Activated CD8-positive, alpha-beta memory T cell treated with anti-CD3 and anti-CD28 coated beads for 4 hours (primary cell): Measurements from ENCODE around the gene MMP17.
"Not testable (repeated sequence)": the region's sequence is repeated elsewhere in the genome, so short reads cannot be mapped to it uniquely, and the experiment has no call there.

ENCODE experiments used
- DNase-seq, 2 donors: peaks; one replicate each; pipeline ENCODE4 v3.0.0-alpha.2; 2020; ENCODE audit warnings: low read depth in 2 of 2

MMP17 gene

DNA sequence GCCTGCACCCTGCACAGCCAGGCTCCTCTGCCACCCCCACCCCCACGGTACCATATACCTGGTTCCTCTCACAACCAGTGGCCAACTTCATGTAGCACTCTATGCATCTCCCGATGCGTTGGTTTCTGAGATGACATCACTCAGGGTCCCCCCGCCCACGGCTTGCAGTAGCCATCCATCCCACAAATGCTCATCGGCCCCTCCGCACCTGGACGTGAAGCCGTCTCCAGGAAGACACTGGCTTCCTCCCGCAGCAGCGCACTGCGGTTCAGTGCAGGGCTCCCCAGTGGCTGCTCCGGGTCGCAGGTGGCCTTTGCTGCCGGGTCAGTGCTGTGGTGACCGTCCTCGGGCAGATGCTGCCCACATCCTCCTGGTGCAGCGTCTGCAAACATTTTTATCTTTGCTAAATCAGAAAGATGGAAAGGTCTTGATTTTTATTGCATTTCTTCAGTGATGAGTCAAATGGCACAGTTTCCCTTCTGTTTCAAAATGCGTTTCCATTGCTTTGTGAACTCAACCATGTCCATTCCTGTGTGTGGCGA is 27.5 kb upstream of the MMP17 start:
- DNase-seq: no peak

DNA sequence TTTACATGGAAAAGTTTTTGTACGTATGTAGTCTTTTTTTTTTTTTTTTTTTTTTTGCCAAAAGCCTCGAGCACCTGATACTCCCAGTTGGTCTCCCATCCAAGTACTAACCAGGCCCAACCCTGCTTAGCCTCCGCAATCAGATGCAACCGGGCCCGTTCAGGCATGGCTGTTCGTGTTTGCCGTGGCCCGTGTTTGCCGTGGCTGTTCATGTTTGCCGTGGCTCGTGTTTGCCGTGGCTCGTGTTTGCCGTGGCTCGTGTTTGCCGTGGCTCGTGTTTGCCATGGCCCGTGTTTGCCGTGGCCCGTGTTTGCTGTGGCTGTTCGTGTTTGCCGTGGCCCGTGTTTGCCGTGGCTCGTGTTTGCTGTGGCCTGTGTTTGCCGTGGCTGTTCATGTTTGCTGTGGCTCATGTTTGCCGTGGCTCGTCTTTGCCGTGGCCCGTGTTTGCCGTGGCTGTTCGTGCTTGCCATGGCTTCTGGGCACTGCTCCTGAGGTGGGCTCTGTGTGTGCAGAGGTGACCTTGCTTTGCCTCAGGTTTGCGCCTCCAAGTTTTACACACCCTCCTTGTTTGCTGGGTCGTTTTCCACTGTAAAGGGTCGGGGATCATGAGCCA is 26.8 kb upstream of the MMP17 start:
- DNase-seq: no peak

DNA sequence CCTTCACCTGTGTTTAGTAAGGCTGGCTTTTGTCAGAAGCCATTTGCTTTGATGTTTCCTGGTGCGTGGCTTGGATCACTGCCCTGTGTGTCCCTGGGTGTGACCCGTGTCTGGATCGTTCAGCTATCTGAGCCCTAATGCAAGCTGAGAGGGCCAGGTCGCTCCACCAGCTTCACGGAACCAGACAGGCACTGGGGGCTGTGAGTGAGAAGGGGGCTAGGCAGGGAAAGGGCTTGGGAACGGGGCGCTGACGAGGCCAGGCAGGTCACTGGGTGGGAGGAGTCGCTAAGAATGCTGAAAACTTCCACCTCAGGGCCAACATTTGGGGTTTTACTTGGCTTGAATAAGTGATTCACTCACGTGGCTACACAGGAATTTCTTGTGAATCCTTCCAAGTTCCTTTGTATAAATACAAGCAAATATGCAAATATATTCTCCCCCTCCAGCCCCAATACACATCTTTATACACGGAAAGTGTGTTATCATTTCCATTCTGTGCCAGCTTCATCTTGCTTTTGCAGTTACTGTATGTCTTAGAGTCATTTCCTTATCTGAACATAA is 24.2 kb upstream of the MMP17 start:
- DNase-seq: no peak

DNA sequence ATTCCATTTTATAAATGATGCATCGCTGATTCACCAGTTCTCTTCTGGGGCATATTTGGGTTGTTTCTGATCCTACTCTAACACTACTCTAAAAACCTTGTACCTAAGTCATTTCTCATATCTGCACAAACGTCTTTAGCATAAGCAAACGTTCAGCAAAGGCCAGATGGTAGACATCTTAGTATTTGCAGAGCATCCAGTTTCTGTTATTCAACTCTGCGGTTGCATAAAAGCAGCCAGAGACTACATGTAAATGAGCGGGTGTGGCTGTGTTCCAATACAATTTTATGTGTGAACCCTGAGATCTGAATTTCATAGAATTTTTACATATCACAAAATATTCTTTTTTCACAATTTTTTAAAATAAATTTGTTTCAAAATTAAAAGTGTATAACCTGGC is 22.8 kb upstream of the MMP17 start:
- DNase-seq: no peak

GRCh38 chr12:131806674-131807073 is 21.5 kb upstream of the MMP17 start:
- no peak for DNase-seq

- no peak for DNase-seq
These were observed 19.3 kb upstream of the MMP17 start for GRCh38 chr12:131808744-131809371.

GRCh38 chr12:131809476-131810254 is 18.5 kb upstream of the MMP17 start:
- DNase-seq: not testable (repeated sequence)

DNA sequence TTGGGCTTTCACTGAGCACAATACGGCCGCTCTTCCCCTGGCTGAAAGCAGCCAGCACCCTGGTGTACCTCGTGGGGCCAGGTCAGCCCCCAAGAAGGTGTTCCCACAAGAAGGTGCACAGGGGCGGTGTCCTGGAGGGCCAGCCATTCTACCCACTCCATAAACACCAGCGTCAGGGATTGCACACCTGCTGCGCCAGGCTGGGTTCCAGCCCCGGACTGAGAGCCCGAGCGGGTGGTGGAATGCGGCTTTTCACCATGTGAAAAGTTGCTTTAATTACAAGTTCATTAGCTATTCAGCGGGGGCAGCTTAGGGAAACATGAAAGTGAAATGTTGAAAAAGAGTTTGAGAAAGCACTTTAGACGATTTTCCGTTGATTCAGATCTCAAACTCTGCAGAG is 17.5 kb upstream of the MMP17 start:
- no peak for DNase-seq

DNA sequence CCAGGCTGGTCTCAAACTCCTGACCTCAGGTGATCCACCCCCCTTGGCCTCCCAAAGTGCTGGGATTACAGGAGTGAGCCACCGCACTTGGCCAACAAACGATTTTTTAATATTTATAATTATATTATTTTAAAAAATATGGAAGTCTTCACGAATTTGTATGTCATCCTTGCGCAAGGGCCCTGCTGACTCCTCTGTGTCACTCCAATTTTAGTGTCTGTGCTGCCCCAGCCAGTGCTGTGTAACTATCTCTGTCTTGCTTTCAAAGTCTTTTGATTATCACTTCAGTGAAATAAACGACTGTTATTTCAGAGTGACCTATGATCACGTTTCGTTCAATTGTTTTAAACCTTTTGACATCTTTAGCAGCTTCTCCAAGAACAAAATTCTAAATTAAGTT is 13.1 kb upstream of the MMP17 start:
- DNase-seq: no peak

- no peak for DNase-seq
These were observed 11.7 kb upstream of the MMP17 start for GRCh38 chr12:131816495-131816894.

DNA sequence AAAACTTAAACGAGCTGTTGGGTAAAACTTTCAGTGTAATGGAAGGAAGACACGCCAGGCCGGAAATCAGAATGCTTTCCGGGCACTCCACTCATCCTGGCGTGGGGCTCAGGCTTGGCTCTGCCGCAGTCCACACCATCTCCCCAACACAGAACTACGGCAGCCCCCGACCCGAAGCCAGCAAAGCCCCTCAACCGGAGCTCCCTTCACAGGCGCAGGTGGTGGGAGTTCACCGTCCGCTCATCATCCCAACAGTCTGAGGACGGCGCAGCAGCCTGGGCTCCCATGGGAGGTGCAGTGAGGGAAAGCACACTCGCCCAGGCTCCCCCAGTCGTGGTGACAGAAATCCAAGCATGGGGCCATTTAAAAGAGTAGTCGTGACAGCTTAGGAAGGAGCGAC is 11.0 kb upstream of the MMP17 start:
- DNase-seq: no peak

DNA sequence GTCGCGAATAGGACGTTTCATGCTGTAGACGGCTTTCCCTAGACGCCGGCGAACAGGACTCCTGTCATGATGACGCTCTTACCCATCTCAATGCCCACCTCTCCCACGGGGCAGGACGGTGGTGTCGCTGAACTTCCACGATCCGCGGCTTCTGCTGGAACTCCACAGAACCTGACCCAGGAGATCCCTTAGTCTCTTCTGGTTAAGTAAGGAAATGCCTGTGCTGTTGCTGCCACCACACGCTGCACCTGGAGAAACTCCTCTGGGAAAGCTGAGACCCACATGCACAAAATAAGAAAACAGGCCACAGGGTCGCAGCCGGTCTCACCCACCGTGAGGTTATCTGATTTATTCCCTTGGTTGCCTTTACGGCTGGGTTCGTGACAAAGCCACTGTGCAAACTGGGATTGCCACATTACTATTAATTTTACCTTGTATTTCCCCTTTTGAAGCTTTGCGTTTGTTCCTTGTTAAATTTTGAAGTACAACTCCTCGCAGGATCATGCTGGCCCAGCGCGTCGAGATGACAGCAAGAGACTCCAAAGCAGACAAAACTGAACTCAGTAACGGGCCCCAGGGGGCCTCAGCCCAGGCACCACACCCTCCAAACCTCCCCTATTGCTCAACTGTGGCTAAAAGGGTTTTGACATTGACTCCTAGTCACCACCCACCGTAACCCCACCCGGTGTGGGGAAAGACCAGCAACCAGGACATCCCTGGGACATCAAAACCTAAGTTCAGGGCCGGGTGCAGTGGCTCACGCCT is 9.2 kb upstream of the MMP17 start:
- no peak for DNase-seq

GRCh38 chr12:131824450-131824849 is 3.7 kb upstream of the MMP17 start:
- DNase-seq: no peak

GRCh38 chr12:131825146-131825892 is 2.9 kb upstream of the MMP17 start:
- no peak for DNase-seq

GRCh38 chr12:131826097-131826928 is 1.9 kb upstream of the MMP17 start:
- DNase-seq: no peak

DNA sequence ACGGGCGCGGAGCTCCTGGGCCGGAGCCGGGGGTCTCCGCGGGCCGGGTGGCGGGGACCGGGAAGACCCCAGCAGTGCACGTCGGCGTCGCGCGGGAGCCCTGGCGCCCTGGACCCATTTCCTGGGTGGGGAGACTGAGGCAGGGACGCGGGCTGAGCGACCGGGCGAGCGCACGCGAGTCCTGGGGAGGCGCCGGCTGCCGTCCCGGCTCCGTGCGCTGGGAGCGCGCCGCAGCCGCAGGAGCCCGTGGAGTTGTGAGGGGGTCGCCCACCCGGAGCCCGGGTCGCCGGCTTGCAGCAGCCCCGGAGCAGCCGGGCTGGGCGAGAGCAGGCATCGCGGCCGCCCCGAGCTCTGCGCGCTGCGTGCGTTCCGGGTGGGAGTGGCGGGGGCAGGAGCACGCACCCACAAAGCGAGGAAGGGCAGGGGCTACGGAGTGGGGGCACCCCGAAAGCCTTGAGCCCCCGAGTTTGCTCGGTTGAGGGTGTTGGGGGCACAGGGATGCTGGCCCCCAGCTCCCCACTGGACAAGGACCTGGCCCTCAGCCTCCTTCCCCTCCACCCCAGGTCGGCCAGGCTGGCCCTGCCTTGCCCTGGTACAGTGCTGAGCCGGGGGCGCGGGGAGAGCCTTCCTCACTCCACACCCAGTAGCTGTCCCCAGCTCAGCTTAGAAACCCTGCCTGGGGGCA is 620 bp downstream of the MMP17 start:
- no peak for DNase-seq

DNA sequence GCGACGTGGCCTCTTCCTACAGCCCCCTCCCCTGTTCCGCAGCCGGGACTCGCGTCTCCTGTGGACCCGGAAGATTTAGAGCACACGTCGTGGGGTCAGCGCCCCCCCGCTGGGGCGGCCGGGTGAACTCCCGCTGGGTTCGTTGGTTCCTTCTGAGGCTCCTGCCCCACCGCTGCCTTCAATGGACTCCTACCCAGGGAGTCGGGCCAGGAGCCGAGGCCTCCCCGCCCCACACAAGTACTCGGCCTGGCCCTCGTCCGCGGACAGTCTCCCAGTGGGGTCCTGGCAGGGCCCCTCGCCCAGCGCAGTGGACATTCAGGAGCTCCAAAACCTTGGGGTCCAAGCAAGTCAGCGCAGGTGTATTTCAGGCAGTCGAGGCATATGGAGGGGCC is 1.2 kb downstream of the MMP17 start:
- no peak for DNase-seq

DNA sequence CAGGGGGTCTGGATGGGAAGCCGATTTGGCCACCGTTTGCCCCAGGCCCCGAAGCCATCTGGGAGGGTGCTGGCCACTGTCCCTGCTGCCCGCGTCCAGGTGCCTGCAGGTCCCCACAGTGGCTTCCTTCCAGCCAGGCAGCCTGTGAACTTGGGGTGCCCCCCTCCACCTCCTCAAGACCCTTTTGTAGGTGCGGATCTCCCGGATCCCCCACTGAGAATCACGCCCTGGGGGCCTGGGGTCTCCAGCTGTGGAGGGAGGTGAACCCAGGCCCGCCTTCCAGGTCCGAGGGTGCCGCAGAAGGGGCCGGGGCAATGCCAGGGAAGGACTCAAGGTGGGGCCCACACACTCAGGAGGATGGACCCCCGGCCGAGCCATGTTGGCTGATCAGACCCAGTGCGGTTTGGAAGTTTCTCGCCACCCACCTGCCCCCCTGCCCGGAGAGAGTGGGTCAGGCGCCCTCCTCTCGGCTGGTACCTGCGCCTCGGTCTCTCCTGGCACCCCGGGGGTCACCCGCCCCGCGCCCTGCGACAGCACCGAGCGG is 1.7 kb downstream of the MMP17 start:
- DNase-seq: no peak

DNA sequence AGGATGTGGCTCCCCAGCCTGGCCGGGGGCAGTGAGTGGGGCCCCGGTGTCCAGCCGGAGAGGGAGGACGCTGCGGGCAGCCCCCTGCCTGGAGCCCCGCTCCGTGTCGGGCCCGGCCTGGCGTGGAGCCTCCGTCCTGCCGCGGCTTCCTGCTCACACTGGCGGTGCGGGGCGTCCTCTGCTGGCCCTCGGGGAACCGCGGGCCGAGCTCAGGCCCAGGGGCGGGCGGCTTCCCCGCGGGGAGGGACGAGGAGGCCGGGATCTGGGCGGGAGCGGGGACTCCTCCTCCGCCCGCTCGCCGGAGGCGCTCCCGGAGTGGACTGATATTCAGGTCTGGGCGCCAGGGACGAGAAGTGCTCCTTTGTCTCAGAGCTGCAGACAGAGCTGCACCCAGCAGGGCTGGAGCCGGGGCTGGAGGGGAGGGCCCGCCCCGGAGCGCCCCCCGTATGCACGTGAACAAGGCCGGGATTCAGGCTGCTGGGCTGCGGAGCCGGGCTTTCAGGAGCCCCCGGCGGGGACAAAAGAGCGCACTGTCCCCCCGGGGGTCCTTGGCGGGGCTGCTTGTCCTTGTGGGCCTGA is 2.2 kb downstream of the MMP17 start:
- DNase-seq: no peak
